GM18526 (cell line): Measurements from ENCODE around the gene UBE2E2.

Experiments
- POLR2A ChIP-seq: IDR thresholded peaks from 3 replicates; pipeline ENCODE4 v1.6.1; 2011; ENCODE audit not compliant: insufficient read length; ENCODE audit errors: extremely low read depth

The UBE2E2 gene

GRCh38 chr3:23602971-23603370 is 399.8 kb downstream of the UBE2E2 start:
- no peak for TF ChIP-seq POLR2A

- TF ChIP-seq POLR2A, result no peak
Observed at GRCh38 chr3:23607184-23607847, 404.2 kb downstream of the UBE2E2 start.

- TF ChIP-seq POLR2A, result no peak
Observed at GRCh38 chr3:23608650-23609049, 405.5 kb downstream of the UBE2E2 start.

- TF ChIP-seq POLR2A, result no peak
Observed at GRCh38 chr3:23611737-23612295, 408.7 kb downstream of the UBE2E2 start.

GRCh38 chr3:23612296-23612891 is 409.3 kb downstream of the UBE2E2 start:
- no peak for TF ChIP-seq POLR2A

GRCh38 chr3:23615068-23615467 is 411.9 kb downstream of the UBE2E2 start:
- no peak for TF ChIP-seq POLR2A

- no peak for TF ChIP-seq POLR2A
Observed at GRCh38 chr3:23619705-23620637, 416.8 kb downstream of the UBE2E2 start.

GRCh38 chr3:23620638-23621015 is 417.5 kb downstream of the UBE2E2 start:
- no peak for TF ChIP-seq POLR2A

GRCh38 chr3:23623844-23624243 is 420.7 kb downstream of the UBE2E2 start:
- TF ChIP-seq POLR2A, result no peak

GRCh38 chr3:23624305-23624704 is 421.2 kb downstream of the UBE2E2 start:
- TF ChIP-seq POLR2A, result no peak

- no peak for TF ChIP-seq POLR2A
Observed at GRCh38 chr3:23626442-23626841, 423.3 kb downstream of the UBE2E2 start.

GRCh38 chr3:23629181-23629894 is 426.2 kb downstream of the UBE2E2 start:
- no peak for TF ChIP-seq POLR2A

- no peak for TF ChIP-seq POLR2A
Observed at GRCh38 chr3:23633261-23633960, 430.3 kb downstream of the UBE2E2 start.

- no peak for TF ChIP-seq POLR2A
Observed at GRCh38 chr3:23637339-23637738, 434.2 kb downstream of the UBE2E2 start.
